ENCODE data around the gene AP4B1. TPM values are rescaled to one million over a fixed set of nuclear protein-coding genes. Genes with fewer than 3 reads are reported as not detected.

AP4B1 gene
- total RNA-seq, 4 donors from 2014 or later: 2.8 to 47.8 (median 18.5) TPM

GRCh38 chr1:113943028-113943811, 38.6 kb upstream of the AP4B1 start:
- Histone ChIP-seq H3K4me1 (peaks cover 0 to 6% of the 10 kb centered on the region in 2 donors), H3K36me3 (no peaks in the 10 kb centered on the region), H3K27me3 (no peaks in the 10 kb centered on the region), H3K9me3 (no peaks in the 10 kb centered on the region), H3K27ac (no peak overlapping the region), H3K4me3 (no peak overlapping the region)
- TF ChIP-seq POLR2A (IDR thresholded peaks at IDR 0.05): no peak
- no peak for TF ChIP-seq CTCF (IDR thresholded peaks at IDR 0.05)
- DNase-seq: no peak
- intact Hi-C loops (cut with DNase I; ENCODE audit: low total_unique reads): no loop called here

- H3K4me1 ChIP-seq: peaks cover 0 to 3% of the 10 kb centered on the region in 2 donors
- no peak for TF ChIP-seq POLR2A (IDR thresholded peaks at IDR 0.05)
- TF ChIP-seq CTCF (IDR thresholded peaks at IDR 0.05): no peak
- no peak for DNase-seq
- H3K36me3 ChIP-seq: no peaks in the 10 kb centered on the region
- H3K4me3 ChIP-seq: no peak overlapping the region
- no peaks in the 10 kb centered on the region for H3K27me3 ChIP-seq
- no peak overlapping the region for H3K27ac ChIP-seq
- no peaks in the 10 kb centered on the region for H3K9me3 ChIP-seq
- intact Hi-C loops (cut with DNase I; ENCODE audit: low total_unique reads): no loop called here
Observed at GRCh38 chr1:113942527-113942926, 37.9 kb upstream of the AP4B1 start.

- intact Hi-C loops (cut with DNase I; ENCODE audit: low total_unique reads): no loop called here
- Histone ChIP-seq H3K27ac (no peak overlapping the region), H3K27me3 (no peaks in the 10 kb centered on the region), H3K4me1 (no peaks in the 10 kb centered on the region), H3K4me3 (no peak overlapping the region), H3K9me3 (no peaks in the 10 kb centered on the region), H3K36me3 (no peaks in the 10 kb centered on the region)
- no peak for DNase-seq
- TF ChIP-seq POLR2A (IDR thresholded peaks at IDR 0.05): no peak
- TF ChIP-seq CTCF (IDR thresholded peaks at IDR 0.05): no peak
Observed at GRCh38 chr1:113941245-113941559, 36.6 kb upstream of the AP4B1 start.

- TF ChIP-seq CTCF (IDR thresholded peaks at IDR 0.05) (no peak), POLR2A (IDR thresholded peaks at IDR 0.05) (no peak)
- no peak for DNase-seq
- no peak overlapping the region for H3K4me3 ChIP-seq
- no peaks in the 10 kb centered on the region for H3K4me1 ChIP-seq
- H3K27me3 ChIP-seq: no peaks in the 10 kb centered on the region
- H3K27ac ChIP-seq: no peak overlapping the region
- intact Hi-C loops (cut with DNase I; ENCODE audit: low total_unique reads): no loop called here
- H3K9me3 ChIP-seq: no peaks in the 10 kb centered on the region
- H3K36me3 ChIP-seq: no peaks in the 10 kb centered on the region
Observed at GRCh38 chr1:113940365-113941244, 36.0 kb upstream of the AP4B1 start.

- no peak overlapping the region for H3K27ac ChIP-seq
- TF ChIP-seq POLR2A (IDR thresholded peaks at IDR 0.05) (no peak), CTCF (IDR thresholded peaks at IDR 0.05) (no peak)
- H3K36me3 ChIP-seq: no peaks in the 10 kb centered on the region
- no peaks in the 10 kb centered on the region for H3K9me3 ChIP-seq
- DNase-seq: no peak
- no peaks in the 10 kb centered on the region for H3K4me1 ChIP-seq
- no peak overlapping the region for H3K4me3 ChIP-seq
- no peaks in the 10 kb centered on the region for H3K27me3 ChIP-seq
- intact Hi-C loops (cut with DNase I; ENCODE audit: low total_unique reads): no loop called here
Observed at GRCh38 chr1:113938192-113938591, 33.6 kb upstream of the AP4B1 start.
